ENCODE results near the gene PLA2G4E.
A peak's percentile ranks its signal among the peaks of the same experiment; 100 is the strongest.

The PLA2G4E gene

GRCh38 chr15:41955807-41956525 is 64.9 kb downstream of the PLA2G4E start:
- DNase-seq (ENCODE audit: low spot score), result peak; percentile 26

- DNase-seq (ENCODE audit: low spot score), result no peak
Measured at GRCh38 chr15:41955100-41955499, 65.7 kb downstream of the PLA2G4E start.

- no peak for DNase-seq (ENCODE audit: low spot score)
Measured at GRCh38 chr15:41954036-41954435, 66.8 kb downstream of the PLA2G4E start.

- no peak for DNase-seq (ENCODE audit: low spot score)
Measured at GRCh38 chr15:41952013-41952563, 68.8 kb downstream of the PLA2G4E start.

GRCh38 chr15:41951571-41951970 is 69.3 kb downstream of the PLA2G4E start:
- no peak for DNase-seq (ENCODE audit: low spot score)

- DNase-seq (ENCODE audit: low spot score), result no peak
Measured at GRCh38 chr15:41950489-41950888, 70.4 kb downstream of the PLA2G4E start.

GRCh38 chr15:41950127-41950483 is 70.7 kb downstream of the PLA2G4E start:
- DNase-seq (ENCODE audit: low spot score), result no peak

- DNase-seq (ENCODE audit: low spot score), result no peak
Measured at GRCh38 chr15:41949401-41950126, 71.3 kb downstream of the PLA2G4E start.

- DNase-seq (ENCODE audit: low spot score), result no peak
Measured at GRCh38 chr15:41948490-41948889, 72.4 kb downstream of the PLA2G4E start.

- DNase-seq (ENCODE audit: low spot score), result no peak
Measured at GRCh38 chr15:41946970-41947369, 73.9 kb downstream of the PLA2G4E start.

- DNase-seq (ENCODE audit: low spot score), result no peak
Measured at GRCh38 chr15:41945731-41946130, 75.1 kb downstream of the PLA2G4E start.

GRCh38 chr15:41945221-41945620 is 75.6 kb downstream of the PLA2G4E start:
- DNase-seq (ENCODE audit: low spot score), result no peak

GRCh38 chr15:41944313-41944940 is 76.4 kb downstream of the PLA2G4E start:
- DNase-seq (ENCODE audit: low spot score), result no peak

GRCh38 chr15:41943543-41944312 is 77.1 kb downstream of the PLA2G4E start:
- no peak for DNase-seq (ENCODE audit: low spot score)

- DNase-seq (ENCODE audit: low spot score), result no peak
Measured at GRCh38 chr15:41942886-41943285, 78.0 kb downstream of the PLA2G4E start.

GRCh38 chr15:41941644-41942415 is 79.0 kb downstream of the PLA2G4E start:
- DNase-seq (ENCODE audit: low spot score), result no peak

GRCh38 chr15:41940441-41940857 is 80.4 kb downstream of the PLA2G4E start:
- DNase-seq (ENCODE audit: low spot score), result no peak

- no peak for DNase-seq (ENCODE audit: low spot score)
Measured at GRCh38 chr15:41939986-41940385, 80.9 kb downstream of the PLA2G4E start.

- DNase-seq (ENCODE audit: low spot score), result no peak
Measured at GRCh38 chr15:41937568-41937923, 83.3 kb downstream of the PLA2G4E start.

GRCh38 chr15:41936649-41937567 is 83.9 kb downstream of the PLA2G4E start:
- no peak for DNase-seq (ENCODE audit: low spot score)
